SK-N-SH (cell line): Measurements from ENCODE around the gene L3MBTL2. TPM values are rescaled to one million over a fixed set of nuclear protein-coding genes. Genes with fewer than 3 reads are reported as not detected.

Experiments used
- CTCF ChIA-PET: fragments of 300-600, 350-600 bp; formaldehyde crosslinking; extraction: SDS; loops from one replicate; lab custom pipeline; 2021; lab: Yijun Ruan, JAX
- POLR2A ChIA-PET: fragments of 350-600 bp; sonication (Branson Sonifier 250); formaldehyde crosslinking; extraction: SDS; loops from one replicate; lab custom pipeline; 2020; ENCODE audit warnings: antibody characterized with exemption, inconsistent platforms; lab: Yijun Ruan, JAX
- DNase-seq: peaks from one replicate; pipeline ENCODE4 v3.0.0; 2012
- H2AFZ ChIP-seq: fragments of 200-600 bp; sonication (generic); 2 replicates; pipeline ENCODE4 v1.8.1; 2016; ENCODE audit warnings: antibody characterized with exemption, mild to moderate bottlenecking, low read depth
- H3F3A ChIP-seq: fragments of 200-600 bp; sonication (generic); replicated peaks from 2 replicates; pipeline ENCODE3; 2016; ENCODE audit warnings: antibody characterized with exemption, mild to moderate bottlenecking; ENCODE audit not compliant: insufficient read depth
- H3K27ac ChIP-seq, 2 experiments: fragments of 200-500 bp in 1 of 2; fragments of 200-600 bp in 1 of 2; sonication (Bioruptor generic) in 1 of 2; sonication (generic), shearing (Covaris generic) in 1 of 2; 2 replicates each; pipeline versions ENCODE4 v1.5.1 to v1.6.1; 2014 to 2016; ENCODE audit warnings: low read depth in 2 of 2, inconsistent platforms in 1 of 2, low read length in 1 of 2, mild to moderate bottlenecking in 1 of 2, mixed read lengths in 1 of 2
- H3K27me3 ChIP-seq: fragments of 200-600 bp; sonication (generic), shearing (Covaris generic); 2 replicates; pipeline ENCODE4 v1.6.1; 2016; ENCODE audit warnings: mixed run types; ENCODE audit not compliant: insufficient read depth
- H3K36me3 ChIP-seq, 2 experiments: fragments of 200-500 bp in 1 of 2; fragments of 200-600 bp in 1 of 2; sonication (Bioruptor generic) in 1 of 2; sonication (generic) in 1 of 2; replicated peaks in 1 of 2; 2 replicates each; pipeline versions ENCODE3 to v1.5.1; 2014 to 2016; ENCODE audit warnings: low read length in 1 of 2, mild to moderate bottlenecking in 1 of 2; ENCODE audit not compliant: insufficient read depth in 2 of 2, control insufficient read depth in 1 of 2
- H3K4me1 ChIP-seq, 2 experiments: fragments of 200-500 bp in 1 of 2; fragments of 200-600 bp in 1 of 2; sonication (Bioruptor generic) in 1 of 2; sonication (generic), shearing (Covaris generic) in 1 of 2; 2 replicates each; pipeline versions ENCODE4 v1.5.1 to v1.6.1; 2014 to 2016; ENCODE audit warnings: low read depth in 1 of 2, low read length in 1 of 2, mixed run types in 1 of 2; ENCODE audit not compliant: insufficient read depth in 2 of 2, control insufficient read depth in 1 of 2
- H3K4me2 ChIP-seq: fragments of 200-600 bp; sonication (generic), shearing (Covaris generic); 2 replicates; pipeline ENCODE4 v1.6.1; 2017; ENCODE audit warnings: mixed run types
- H3K4me3 ChIP-seq, 2 experiments: fragments of 200-500 bp in 1 of 2; fragments of 200-600 bp in 1 of 2; sonication (Bioruptor generic) in 1 of 2; sonication (generic), shearing (Covaris generic) in 1 of 2; 2 replicates each; pipeline versions ENCODE4 v1.5.1 to v1.8.1; 2014 to 2016; ENCODE audit warnings: low read depth in 2 of 2, inconsistent platforms in 1 of 2, low read length in 1 of 2, mild to moderate bottlenecking in 1 of 2, mixed read lengths in 1 of 2, moderate library complexity in 1 of 2
- H3K79me2 ChIP-seq: fragments of 200-600 bp; sonication (generic); 2 replicates; pipeline ENCODE4 v1.8.1; 2017; ENCODE audit warnings: mild to moderate bottlenecking; ENCODE audit not compliant: insufficient read depth
- H3K9ac ChIP-seq: fragments of 200-600 bp; sonication (generic); 2 replicates; pipeline ENCODE4 v1.6.1; 2017; ENCODE audit warnings: mixed run types
- H3K9me2 ChIP-seq: fragments of 200-600 bp; sonication (generic); 2 replicates; pipeline ENCODE4 v1.6.1; 2017; ENCODE audit warnings: mixed run types
- H3K9me3 ChIP-seq: fragments of 200-600 bp; sonication (generic); 2 replicates; pipeline ENCODE4 v1.6.1; 2017; ENCODE audit warnings: mixed run types, mild to moderate bottlenecking, moderate library complexity
- H4K20me1 ChIP-seq: fragments of 200-600 bp; sonication (generic); 2 replicates; pipeline ENCODE4 v1.6.1; 2017; ENCODE audit warnings: mild to moderate bottlenecking, mixed run types; ENCODE audit not compliant: insufficient read depth
- CHD2 ChIP-seq: fragments of 150-350 bp; IDR thresholded peaks from 2 replicates; pipeline ENCODE4 v1.6.1; 2018; ENCODE audit warnings: low read length; ENCODE audit not compliant: partially characterized antibody
- CTCF ChIP-seq: fragments of 200-600 bp; sonication (generic); IDR thresholded peaks from 2 replicates; pipeline ENCODE4 v1.6.1; 2017; ENCODE audit warnings: antibody characterized with exemption, mild to moderate bottlenecking, moderate library complexity
- ELF1 ChIP-seq: IDR thresholded peaks from 2 replicates; pipeline ENCODE4 v1.4.0; 2012
- EP300 ChIP-seq, 2 experiments: IDR thresholded peaks; 2 replicates each; pipeline versions ENCODE4 v1.4.0 to v1.6.1; 2012; ENCODE audit warnings: borderline replicate concordance in 1 of 2, low read depth in 1 of 2, low read length in 1 of 2
- EZH2phosphoT487 ChIP-seq: fragments of 200-600 bp; sonication (generic); IDR thresholded peaks from 2 replicates; pipeline ENCODE4 v1.6.1; 2017; ENCODE audit warnings: low read depth, mixed run types, mild to moderate bottlenecking, antibody characterized with exemption, moderate library complexity, borderline replicate concordance
- FOSL2 ChIP-seq: IDR thresholded peaks from 2 replicates; pipeline ENCODE4 v1.4.0; 2012; ENCODE audit warnings: low read depth, mild to moderate bottlenecking, moderate library complexity, borderline replicate concordance
- FOXJ3 ChIP-seq: sonication (generic); formaldehyde crosslinking; IDR thresholded peaks from 2 replicates; pipeline ENCODE4 v1.5.1; 2020; ENCODE audit warnings: mild to moderate bottlenecking, missing genetic modification reagents
- GATA2 ChIP-seq: sonication (generic); formaldehyde crosslinking; IDR thresholded peaks from 2 replicates; pipeline ENCODE4 v1.5.0; 2020; ENCODE audit warnings: mild to moderate bottlenecking, missing genetic modification reagents
- MAX ChIP-seq: IDR thresholded peaks from 2 replicates; pipeline ENCODE4 v1.4.0; 2012; ENCODE audit warnings: low read depth
- NRF1 ChIP-seq: IDR thresholded peaks from 2 replicates; pipeline ENCODE4 v1.6.1; 2012; ENCODE audit warnings: low read depth, mild to moderate bottlenecking, low read length
- PBX3 ChIP-seq: IDR thresholded peaks from 2 replicates; pipeline ENCODE4; 2012
- RAD21 ChIP-seq: IDR thresholded peaks from 2 replicates; pipeline ENCODE4 v1.6.1; 2012; ENCODE audit warnings: mild to moderate bottlenecking, low read length
- REST ChIP-seq: IDR thresholded peaks from 2 replicates; pipeline ENCODE4 v1.6.1; 2012; ENCODE audit warnings: mild to moderate bottlenecking, low read depth, low read length, moderate library complexity
- RFX5 ChIP-seq: IDR thresholded peaks from 2 replicates; pipeline ENCODE4 v1.6.1; 2012; ENCODE audit warnings: mild to moderate bottlenecking, improper control_type of control experiment, low read length
- RXRA ChIP-seq: IDR thresholded peaks from 2 replicates; pipeline ENCODE4 v1.4.0; 2012; ENCODE audit warnings: low read depth, mild to moderate bottlenecking, borderline replicate concordance
- SIN3A ChIP-seq: IDR thresholded peaks from 2 replicates; pipeline ENCODE4 v1.6.1; 2012; ENCODE audit warnings: low read depth, mild to moderate bottlenecking, low read length, moderate library complexity, borderline replicate concordance
- SMC3 ChIP-seq: IDR thresholded peaks from 2 replicates; pipeline ENCODE4 v1.6.1; 2012; ENCODE audit warnings: low read depth, low read length, improper control_type of control experiment
- TAF1 ChIP-seq: IDR thresholded peaks from 2 replicates; pipeline ENCODE4 v1.6.1; 2012; ENCODE audit warnings: low read depth, mild to moderate bottlenecking, low read length, moderate library complexity, borderline replicate concordance
- TCF12 ChIP-seq: IDR thresholded peaks from 2 replicates; pipeline ENCODE4 v1.4.0; 2012
- TEAD4 ChIP-seq: IDR thresholded peaks from 2 replicates; pipeline ENCODE4 v1.4.0; 2012; ENCODE audit warnings: mild to moderate bottlenecking, borderline replicate concordance; ENCODE audit not compliant: insufficient read depth
- WGBS: methylation state at CpG from one replicate; pipeline ENCODE4 v1.1.6; 2017; ENCODE audit warnings: low lambda C conversion rate; 5-methylcytosine and 5-hydroxymethylcytosine counted together
- polyA plus RNA-seq, 3 experiments: library from polyadenylated mRNA; depleted of rRNA; stranded (reverse); fragments of >200 nt; gene quantifications; 2 replicates each; pipeline ENCODE4 v1.2.3, GENCODE V29; 2012
- TF ChIP-seq, protein P1 (sequence below): IDR thresholded peaks from 2 replicates; pipeline ENCODE4 v1.4.0; 2012; ENCODE audit warnings: low read depth, borderline replicate concordance
- TF ChIP-seq, protein P2 (sequence below): fragments of 150-350 bp; IDR thresholded peaks from 2 replicates; pipeline ENCODE4 v1.6.1; 2017; ENCODE audit warnings: antibody characterized with exemption, low read length, low read depth, borderline replicate concordance

The L3MBTL2 gene
- polyA plus RNA-seq, 1 of the 3 experiments (the other 2 are of a cell fraction), result 13.3 TPM

DNA sequence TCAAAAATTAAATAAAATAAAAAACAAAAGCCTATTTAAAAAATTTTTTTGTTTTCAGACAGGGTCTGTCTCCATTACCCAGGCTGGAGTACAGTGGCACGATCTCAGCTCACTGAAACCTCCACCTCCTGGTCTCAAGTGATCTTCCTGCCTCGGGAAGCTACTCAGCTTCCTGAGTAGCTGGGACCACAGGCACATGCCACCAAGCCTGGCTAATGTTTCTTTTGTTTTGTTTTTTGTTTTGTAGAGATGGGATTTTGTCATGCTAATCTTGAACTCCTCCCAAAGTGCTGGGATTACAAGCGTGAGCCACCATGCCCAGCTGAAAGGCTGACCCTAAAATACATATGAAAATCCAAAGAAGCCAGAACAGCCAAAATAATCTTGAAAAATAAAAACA, 20.4 kb upstream of the L3MBTL2 start (continued):
- no peak for TF ChIP-seq PBX3
- no peak for TF ChIP-seq TAF1
- no peak for TF ChIP-seq MAX
- no peak for TF ChIP-seq SMC3
- no peak for TF ChIP-seq TEAD4
- TF ChIP-seq NRF1, result no peak

DNA sequence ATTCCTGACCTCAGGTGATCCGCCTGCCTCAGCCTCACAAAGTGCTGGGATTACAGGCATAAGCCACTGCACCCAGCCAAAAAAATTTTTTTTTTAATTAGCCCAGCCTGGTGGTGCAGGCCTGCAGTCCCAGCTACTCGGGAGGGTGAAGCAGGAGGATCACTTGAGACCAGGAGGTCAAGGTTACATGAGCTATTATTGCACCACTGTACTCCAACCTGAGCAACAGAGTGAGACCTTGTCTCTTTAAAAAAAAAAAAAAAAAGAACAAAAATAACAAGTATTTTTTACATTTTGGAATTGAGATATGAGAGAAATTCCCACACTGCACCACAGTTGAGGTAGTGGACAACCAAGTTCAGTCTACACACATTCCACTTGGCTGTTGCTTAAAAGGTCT, 13.6 kb upstream of the L3MBTL2 start:
- CTCF ChIA-PET, result interaction anchor here (1.2 kb wide), 1 partner anchor 10 kb away, joined by 3 read pairs; no protein-coding TSS in a partner anchor
- Histone ChIP-seq H4K20me1 (no peaks in the 10 kb centered on the region), H3F3A (no peaks in the 10 kb centered on the region), H3K27me3 (no peaks in the 10 kb centered on the region), H3K79me2 (no peaks in the 10 kb centered on the region), H3K9ac (no peak overlapping the region), H3K4me3 (no peak overlapping the region), H3K9me2 (no peaks in the 10 kb centered on the region), H3K4me2 (no peak overlapping the region), H3K27ac (no peak overlapping the region), H3K4me1 (no peaks in the 10 kb centered on the region), H3K36me3 (no peaks in the 10 kb centered on the region), H3K9me3 (no peaks in the 10 kb centered on the region), H2AFZ (no peak overlapping the region)
- POLR2A ChIA-PET, result no interaction called here
- no peak for TF ChIP-seq REST
- no peak for TF ChIP-seq CTCF
- no peak for TF ChIP-seq FOXJ3 (CRISPR knock-in tag)
- no peak for TF ChIP-seq NRF1
- no peak for TF ChIP-seq ELF1
- no peak for TF ChIP-seq SMC3
- no peak for TF ChIP-seq RXRA
- TF ChIP-seq, protein P1, sequence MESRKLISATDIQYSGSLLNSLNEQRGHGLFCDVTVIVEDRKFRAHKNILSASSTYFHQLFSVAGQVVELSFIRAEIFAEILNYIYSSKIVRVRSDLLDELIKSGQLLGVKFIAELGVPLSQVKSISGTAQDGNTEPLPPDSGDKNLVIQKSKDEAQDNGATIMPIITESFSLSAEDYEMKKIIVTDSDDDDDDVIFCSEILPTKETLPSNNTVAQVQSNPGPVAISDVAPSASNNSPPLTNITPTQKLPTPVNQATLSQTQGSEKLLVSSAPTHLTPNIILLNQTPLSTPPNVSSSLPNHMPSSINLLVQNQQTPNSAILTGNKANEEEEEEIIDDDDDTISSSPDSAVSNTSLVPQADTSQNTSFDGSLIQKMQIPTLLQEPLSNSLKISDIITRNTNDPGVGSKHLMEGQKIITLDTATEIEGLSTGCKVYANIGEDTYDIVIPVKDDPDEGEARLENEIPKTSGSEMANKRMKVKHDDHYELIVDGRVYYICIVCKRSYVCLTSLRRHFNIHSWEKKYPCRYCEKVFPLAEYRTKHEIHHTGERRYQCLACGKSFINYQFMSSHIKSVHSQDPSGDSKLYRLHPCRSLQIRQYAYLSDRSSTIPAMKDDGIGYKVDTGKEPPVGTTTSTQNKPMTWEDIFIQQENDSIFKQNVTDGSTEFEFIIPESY, result no peak
- no peak for TF ChIP-seq GATA2 (CRISPR knock-in tag)
- TF ChIP-seq FOSL2, result no peak
- TF ChIP-seq TCF12, result no peak
- TF ChIP-seq RFX5, result no peak
- TF ChIP-seq SIN3A, result no peak
- no peak for TF ChIP-seq CHD2
- TF ChIP-seq RAD21, result no peak
- TF ChIP-seq EP300 (IDR thresholded peaks at IDR 0.05; ENCODE audit: borderline replicate concordance in 1 of 2, low read depth in 1 of 2, low read length in 1 of 2), result no peak
- TF ChIP-seq EZH2phosphoT487, result no peak
- TF ChIP-seq, protein P2, sequence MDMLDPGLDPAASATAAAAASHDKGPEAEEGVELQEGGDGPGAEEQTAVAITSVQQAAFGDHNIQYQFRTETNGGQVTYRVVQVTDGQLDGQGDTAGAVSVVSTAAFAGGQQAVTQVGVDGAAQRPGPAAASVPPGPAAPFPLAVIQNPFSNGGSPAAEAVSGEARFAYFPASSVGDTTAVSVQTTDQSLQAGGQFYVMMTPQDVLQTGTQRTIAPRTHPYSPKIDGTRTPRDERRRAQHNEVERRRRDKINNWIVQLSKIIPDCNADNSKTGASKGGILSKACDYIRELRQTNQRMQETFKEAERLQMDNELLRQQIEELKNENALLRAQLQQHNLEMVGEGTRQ, result no peak
- no peak for DNase-seq
- WGBS, result 77% methylated on average over 1 of the region's 2 CpGs
